GM18502 (cell line): ENCODE results near the gene NSMCE3.
"Not testable (repeated sequence)": the region's sequence is repeated elsewhere in the genome, so short reads cannot be mapped to it uniquely, and the experiment has no call there.

ENCODE experiments used
- ATAC-seq: cut with Tn5 transposase; IDR thresholded peaks from one replicate; pipeline ENCODE4 v1.9.1; 2021; ENCODE audit warnings: mild to moderate bottlenecking; ENCODE audit not compliant: unreplicated experiment, poor library complexity

NSMCE3 gene

DNA sequence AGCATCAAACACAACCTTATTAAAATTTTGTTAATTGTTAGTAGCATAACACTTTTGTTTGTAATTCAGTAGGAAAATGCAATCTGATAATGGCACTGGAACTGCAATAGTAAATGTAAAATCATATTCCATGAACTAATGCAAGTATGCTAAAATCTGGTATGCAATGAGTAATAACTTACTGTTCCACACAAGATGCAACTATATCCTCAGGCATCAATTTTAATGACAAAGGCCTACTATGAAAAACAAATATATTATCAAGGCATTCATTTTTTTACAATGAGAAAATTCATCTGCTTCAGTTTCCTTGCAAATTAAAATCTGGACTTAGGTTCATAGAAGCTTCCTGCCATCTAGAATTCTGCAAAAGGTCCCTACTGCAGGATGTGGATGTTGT is 1.4 kb upstream of the NSMCE3 start:
- ATAC-seq = no peak

- peak; percentile 27 for ATAC-seq
These were observed 740 bp upstream of the NSMCE3 start for GRCh38 chr15:29270169-29270955.

DNA sequence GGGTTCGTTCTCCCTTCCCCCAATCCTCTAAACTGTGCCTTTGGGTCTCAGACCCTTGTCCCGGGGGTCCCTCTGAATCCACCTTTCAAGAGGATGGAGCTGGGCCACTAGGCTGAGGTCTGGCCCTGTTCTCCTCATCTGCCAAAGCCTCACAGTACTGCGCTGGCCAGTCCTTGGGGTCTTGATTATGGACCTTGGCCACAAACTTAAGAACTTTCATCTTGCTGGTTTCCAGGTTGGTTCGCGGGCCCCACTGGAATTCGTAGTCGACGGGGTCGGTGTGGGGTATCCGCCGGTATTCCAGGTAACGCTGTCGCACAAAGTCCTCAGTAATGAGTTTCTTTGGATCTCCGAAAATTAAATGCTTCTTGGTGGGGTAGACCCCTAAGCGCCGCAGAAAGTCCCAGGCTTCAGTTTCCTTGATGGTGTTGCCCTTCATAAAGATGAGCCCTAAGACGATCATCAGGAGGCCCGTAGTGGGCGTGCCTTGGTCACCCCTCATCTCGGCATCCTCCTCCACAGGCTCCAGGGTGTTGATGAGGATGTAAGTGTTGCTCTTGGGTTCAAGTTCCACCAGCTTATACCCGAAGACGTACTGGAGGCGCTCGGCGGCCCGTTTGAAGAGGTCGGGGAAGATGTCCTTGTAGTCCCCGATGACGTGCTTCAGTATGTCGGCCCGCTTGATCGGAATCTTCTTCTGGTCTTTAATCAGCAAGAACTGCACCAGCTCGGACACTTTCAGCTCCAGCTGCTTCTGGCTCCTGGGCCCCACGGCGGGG is 727 bp downstream of the NSMCE3 start:
- ATAC-seq = peak; percentile 29

GRCh38 chr15:29266052-29266582 is 3.5 kb downstream of the NSMCE3 start:
- ATAC-seq = no peak

GRCh38 chr15:29263289-29263688 is 6.3 kb downstream of the NSMCE3 start:
- no peak for ATAC-seq

DNA sequence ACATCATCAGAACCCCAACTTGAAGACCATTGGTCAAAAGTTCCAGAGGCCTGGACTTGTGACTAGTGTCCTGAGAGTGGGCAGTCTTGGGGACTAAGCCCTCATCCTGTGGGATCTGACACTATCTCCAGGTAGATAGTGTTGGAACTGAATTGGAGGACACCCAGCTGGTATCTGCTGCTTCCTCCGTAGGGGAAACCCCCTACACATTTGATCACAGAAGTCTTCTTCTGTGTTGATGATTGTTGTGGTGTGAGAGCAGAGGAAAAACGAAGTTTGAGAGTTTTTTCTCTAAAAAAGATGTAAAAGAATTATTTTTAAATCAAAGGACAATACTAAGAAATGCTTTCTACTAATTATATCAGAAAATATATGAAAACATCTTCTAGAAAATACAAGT is 6.9 kb downstream of the NSMCE3 start:
- no peak for ATAC-seq

DNA sequence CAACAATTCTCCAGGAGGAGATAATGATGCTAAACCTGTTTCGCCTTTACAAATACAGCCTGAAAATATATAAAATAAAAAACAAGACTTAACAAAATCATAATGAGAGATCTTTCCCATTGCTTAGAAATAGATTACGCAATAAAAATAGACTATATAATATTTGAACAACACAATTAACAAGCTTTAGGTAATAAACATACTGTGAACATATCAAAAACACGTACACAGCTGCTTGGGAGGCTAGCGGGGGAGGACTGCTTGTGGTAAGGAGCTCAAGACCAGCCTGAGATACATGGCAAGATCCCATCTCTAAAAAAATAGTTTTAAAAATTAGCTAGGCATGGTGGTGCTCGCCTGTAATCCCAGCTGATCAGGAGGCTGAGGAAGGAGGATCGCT is 8.7 kb downstream of the NSMCE3 start:
- no peak for ATAC-seq

GRCh38 chr15:29259233-29259632 is 10.4 kb downstream of the NSMCE3 start:
- ATAC-seq = no peak

- no peak for ATAC-seq
These were observed 17.4 kb downstream of the NSMCE3 start for GRCh38 chr15:29252234-29252633.

- ATAC-seq = no peak
These were observed 25.1 kb downstream of the NSMCE3 start for GRCh38 chr15:29244544-29244943.

GRCh38 chr15:29244123-29244522 is 25.5 kb downstream of the NSMCE3 start:
- ATAC-seq = no peak

DNA sequence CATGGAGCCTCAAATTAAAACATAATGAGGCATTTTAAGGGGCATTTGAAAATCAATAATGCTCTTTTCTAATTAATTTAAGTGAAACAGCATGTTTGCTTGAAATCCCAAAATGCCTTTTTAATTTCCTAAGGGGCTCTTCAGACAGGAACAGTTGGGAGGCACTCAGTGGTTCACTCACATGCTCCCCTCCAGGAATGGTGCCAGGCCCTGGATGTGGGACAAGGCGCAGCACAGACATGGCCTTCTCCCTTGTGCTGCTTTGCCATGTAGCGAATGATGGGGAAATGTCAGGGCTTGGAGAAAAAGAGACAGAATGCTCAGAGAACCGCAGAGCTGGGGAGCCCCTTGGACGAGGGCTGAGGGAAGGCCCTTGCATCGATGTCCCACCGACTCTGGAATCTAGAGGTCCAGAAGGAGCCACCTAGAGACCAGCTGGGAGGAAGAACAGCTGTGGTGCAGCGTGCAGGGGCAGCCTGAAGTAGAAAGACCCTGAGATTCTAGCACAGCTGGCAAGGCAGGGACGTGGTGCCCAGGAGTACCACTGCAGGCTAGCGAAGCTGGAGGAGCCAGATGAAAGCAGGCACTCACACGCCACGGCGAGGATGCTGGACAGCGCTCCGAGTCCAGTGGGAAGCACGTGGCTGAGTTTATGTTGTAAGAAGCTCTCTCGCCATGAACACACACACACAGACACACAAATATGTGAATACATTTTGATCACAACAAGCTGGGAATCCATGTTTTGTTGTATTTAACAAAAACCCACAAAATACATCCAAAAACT is 27.0 kb downstream of the NSMCE3 start:
- ATAC-seq = no peak

DNA sequence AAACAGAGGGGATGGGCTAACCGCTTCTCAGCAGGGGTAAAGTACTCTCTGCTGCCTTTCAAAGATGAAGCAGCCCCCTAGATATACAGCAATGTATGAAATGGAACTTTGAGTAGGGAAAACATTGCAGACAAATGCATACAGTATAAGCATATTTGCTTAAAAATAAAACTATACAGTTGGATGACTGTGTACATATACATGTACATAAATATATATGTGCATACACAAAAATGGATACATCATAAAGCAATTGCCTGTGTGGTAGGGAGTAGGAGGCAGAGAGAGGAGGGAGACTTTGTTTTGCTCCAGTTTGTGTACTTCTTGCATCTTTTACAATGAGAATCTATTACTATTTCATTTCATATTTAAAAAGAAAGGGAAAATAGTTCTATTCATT is 28.4 kb downstream of the NSMCE3 start:
- no peak for ATAC-seq

DNA sequence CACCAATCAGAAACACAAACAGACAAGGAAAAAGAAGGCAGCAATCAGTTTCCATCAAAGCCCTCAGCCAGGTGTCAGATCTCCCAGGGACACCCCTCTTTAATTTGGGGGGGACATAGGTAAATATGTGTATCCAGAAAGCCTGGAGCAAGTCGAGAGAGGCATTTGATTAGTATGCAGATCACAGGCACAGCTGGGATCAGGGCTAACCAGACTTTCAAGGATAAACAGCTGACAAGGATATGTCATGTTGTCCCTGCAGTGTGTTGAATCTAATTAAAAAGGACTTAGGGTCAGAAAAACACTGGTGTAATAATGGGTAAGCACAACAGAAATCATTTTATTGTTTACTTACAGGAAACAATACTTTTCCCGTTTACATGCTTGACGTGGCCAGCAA is 30.2 kb downstream of the NSMCE3 start:
- no peak for ATAC-seq

- ATAC-seq = no peak
These were observed 36.1 kb downstream of the NSMCE3 start for GRCh38 chr15:29233566-29233965.

DNA sequence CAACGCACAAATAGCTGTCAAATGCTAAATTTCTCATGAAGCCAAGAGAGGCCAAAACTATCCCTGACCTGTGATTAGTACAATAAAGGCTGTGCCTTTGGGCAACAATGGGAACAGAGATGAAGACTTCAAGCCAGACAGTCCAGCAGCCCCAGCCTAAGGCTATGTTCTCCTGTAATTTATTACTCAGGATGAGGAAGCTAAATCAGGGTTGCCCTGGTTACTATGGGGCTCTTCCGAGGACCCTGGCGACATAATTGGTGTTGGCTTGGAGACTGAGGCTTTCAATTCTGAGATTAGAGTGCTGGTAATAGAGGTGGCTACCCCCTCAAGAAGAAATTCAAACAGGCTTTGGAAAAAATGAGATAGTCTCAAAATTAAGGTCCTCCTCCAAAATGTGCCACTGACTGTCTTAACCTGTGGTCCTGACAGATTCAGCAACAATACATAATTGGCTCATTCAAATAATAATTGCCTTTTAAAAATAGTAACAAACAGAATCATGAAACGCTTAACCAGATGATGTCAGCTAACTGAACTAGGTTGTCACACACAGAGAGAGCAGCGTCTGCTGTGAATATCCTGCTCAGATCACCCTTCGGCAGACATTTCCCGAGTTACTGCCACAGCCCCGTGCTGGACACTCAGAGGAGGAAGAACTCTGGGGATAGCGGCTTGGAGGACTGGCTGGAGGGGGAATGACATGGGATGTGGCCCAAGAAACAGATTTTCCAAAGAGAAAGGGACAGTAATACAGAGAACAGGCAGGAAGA is 43.0 kb downstream of the NSMCE3 start:
- ATAC-seq = no peak

- no peak for ATAC-seq
These were observed 43.9 kb downstream of the NSMCE3 start for GRCh38 chr15:29225534-29226234.

DNA sequence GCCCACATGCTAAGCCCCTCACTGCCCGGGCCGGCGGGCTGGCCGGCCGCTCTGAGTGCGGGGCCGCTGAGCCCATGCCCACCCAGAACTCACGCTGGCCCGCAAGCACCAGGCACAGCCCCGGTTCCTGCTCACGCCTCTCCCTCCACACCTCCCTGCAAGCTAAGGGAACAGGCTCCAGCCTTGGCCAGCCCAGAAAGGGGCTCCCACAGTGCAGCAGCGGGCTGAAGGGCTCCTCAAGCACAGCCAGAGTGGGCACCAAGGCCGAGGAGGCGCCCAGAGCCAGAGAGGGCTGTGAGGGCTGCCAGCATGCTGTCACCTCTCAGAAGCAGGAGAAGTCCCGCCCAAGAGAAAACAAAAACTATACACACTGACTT is 44.6 kb downstream of the NSMCE3 start:
- ATAC-seq = not testable (repeated sequence)

DNA sequence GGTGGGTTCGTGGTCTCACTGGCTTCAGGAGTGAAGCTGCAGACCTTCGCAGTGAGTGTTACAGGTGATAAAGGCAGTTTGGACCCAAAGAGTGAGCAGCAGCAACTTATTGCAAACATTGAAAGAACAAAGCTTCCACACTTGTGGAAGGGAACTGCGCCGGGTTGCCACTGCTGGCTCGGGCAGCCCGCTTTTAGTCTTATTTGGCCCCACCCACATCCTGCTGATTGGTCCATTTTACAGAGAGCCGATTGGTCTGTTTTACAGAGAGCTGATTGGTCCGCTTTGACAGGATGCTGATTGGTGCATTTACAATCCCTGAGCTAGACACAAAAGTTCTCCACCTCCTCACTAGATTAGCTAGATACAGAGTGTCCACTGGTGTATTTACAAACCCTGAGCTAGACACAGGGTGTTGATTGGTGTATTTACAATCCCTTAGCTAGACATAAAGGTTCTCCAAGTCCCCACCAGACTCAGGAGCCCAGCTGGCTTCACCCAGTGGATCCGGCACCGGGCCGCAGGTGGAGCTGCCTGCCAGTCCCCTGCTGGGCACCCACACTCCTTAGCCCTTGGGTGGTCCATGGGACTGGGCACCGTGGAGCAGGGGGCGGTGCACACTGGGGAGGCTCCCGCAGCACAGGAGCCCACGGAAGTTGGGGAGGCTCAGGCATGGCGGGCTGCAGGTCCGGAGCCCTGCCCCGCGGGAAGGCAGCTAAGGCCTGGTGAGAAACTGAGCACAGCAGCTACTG is 45.2 kb downstream of the NSMCE3 start:
- ATAC-seq = not testable (repeated sequence)
